ENCODE measurements around the gene AP3D1. TPM values are rescaled to one million over a fixed set of nuclear protein-coding genes. Genes with fewer than 3 reads are reported as not detected.
"Not testable (repeated sequence)": the region's sequence is repeated elsewhere in the genome, so short reads cannot be mapped to it uniquely, and the experiment has no call there.

The AP3D1 gene
- total RNA-seq, 2 experiments from 2014 or later, result 73.7 to 74.1 TPM

DNA sequence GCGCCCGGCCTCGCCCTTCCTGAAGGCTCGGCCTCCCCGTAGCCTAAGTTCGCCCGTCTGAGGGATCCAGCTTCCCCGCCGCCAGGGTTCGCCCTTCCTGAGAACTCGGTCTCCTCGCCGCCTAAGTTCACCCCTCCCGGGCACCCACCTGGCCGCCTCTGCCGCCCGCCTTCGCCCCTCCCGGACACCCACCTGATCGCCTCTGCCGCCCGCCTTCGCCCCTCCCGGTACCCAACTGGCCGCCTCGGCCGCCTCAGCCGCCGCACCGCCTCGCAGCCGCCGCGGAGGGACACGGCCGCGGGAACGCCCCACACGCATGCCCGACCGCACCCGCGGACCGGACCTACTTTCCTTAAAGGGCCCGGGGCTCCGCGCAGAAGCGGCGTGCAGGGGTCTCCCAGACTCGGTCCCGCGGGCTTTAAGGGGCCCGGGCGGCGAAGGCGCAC is 55.3 kb downstream of the AP3D1 start, which contains the start of gene MOB3A:
TSS of gene MOB3A (minus strand) at position 293 of the 446 bp plus-strand sequence. CDS start 17,766 bp downstream, outside the sequence.
- H3K9me3 Mint-ChIP-seq, result no peaks in the 10 kb centered on the region
- CTCF ChIA-PET, result interaction anchor here (2.5 kb wide), 1 partner anchor 11 kb away, joined by 13 read pairs; no protein-coding TSS in a partner anchor
- peaks cover 27% of the 10 kb centered on the region for H3K4me1 Mint-ChIP-seq (ENCODE audit: low read depth)
- POLR2A ChIA-PET, result interaction anchor here (0.7 to 3.1 kb wide), 6 partner anchors 9 to 471 kb away, joined by 3 to 43 read pairs (median 8); no protein-coding TSS in a partner anchor
- peak; percentile 89 for DNase-seq
- H3K27me3 Mint-ChIP-seq, result no peaks in the 10 kb centered on the region
- intact Hi-C loops (cut with micrococcal nuclease), result no loop called here
- peak within 1 kb of the TSS; percentile 84 for H3K27ac Mint-ChIP-seq
- TF ChIP-seq, protein P1, sequence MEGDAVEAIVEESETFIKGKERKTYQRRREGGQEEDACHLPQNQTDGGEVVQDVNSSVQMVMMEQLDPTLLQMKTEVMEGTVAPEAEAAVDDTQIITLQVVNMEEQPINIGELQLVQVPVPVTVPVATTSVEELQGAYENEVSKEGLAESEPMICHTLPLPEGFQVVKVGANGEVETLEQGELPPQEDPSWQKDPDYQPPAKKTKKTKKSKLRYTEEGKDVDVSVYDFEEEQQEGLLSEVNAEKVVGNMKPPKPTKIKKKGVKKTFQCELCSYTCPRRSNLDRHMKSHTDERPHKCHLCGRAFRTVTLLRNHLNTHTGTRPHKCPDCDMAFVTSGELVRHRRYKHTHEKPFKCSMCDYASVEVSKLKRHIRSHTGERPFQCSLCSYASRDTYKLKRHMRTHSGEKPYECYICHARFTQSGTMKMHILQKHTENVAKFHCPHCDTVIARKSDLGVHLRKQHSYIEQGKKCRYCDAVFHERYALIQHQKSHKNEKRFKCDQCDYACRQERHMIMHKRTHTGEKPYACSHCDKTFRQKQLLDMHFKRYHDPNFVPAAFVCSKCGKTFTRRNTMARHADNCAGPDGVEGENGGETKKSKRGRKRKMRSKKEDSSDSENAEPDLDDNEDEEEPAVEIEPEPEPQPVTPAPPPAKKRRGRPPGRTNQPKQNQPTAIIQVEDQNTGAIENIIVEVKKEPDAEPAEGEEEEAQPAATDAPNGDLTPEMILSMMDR (IDR thresholded peaks at IDR 0.05), result peak; percentile 26
- peak; percentile 50 for ATAC-seq
- H3K36me3 Mint-ChIP-seq (ENCODE audit: low read depth), result peaks cover 31% of the 10 kb centered on the region
- H3K4me3 Mint-ChIP-seq, result peak within 1 kb of the TSS; percentile 85

DNA sequence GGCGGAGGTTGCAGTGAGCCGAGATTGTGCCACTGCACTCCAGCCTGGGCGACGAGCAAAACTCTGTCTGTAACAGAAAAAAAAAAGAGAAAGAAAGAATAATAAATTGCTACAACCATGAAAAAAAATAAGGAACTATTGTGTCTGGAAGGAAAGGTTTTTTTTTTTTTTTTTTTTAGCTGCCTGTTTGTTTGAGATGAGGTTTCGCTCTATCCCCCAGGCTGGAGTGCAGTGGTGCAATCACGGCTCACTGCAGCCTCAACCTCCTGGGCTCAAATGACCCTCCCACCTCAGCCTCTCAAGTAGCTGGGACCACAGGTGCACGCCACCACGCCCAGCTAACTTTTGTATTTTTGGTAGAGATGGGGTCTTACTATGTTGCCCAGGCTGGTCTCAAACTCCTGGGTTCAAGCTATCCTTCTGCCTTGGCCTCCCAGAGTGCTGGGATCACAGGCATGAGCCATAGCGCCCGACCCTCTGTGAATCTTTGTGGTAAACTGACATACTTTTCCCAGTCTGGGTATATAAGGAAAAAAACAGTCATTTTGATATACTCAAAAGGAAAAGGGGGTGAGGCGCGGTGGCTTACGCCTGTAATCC is 59.3 kb downstream of the AP3D1 start:
- DNase-seq; intact Hi-C loops (cut with micrococcal nuclease); ATAC-seq; H3K27ac Mint-ChIP-seq; H3K9me3 Mint-ChIP-seq; H3K4me3 Mint-ChIP-seq; H3K27me3 Mint-ChIP-seq: not testable (repeated sequence)
- Mint-ChIP-seq H3K4me1 (ENCODE audit: low read depth) (peaks cover 58% of the 10 kb centered on the region), H3K36me3 (ENCODE audit: low read depth) (peaks cover 54% of the 10 kb centered on the region)
- CTCF ChIA-PET, result interaction anchor here (0.7 to 2.8 kb wide), 4 partner anchors 8 to 162 kb away, joined by 3 to 9 read pairs (median 4); no protein-coding TSS in a partner anchor
- POLR2A ChIA-PET, result interaction anchor here (0.9 to 1.4 kb wide), 3 partner anchors 9 to 11 kb away, joined by 3 to 5 read pairs (median 5); no protein-coding TSS in a partner anchor

DNA sequence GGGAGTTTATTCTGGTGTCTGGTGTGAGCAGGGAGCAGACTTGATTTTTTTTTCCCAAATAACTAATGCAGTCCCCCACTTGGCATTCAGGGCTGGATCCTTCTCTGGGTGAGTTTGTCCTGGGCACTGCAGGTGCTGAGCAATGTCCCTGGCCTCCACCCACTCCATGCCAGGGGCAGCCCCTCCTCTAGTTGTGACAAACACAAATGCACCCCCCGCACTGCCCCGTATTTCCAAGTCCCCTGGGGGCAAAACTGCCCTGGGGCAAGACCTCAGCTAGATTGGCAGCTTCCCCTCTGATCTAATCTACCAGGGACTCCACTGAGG is 61.7 kb downstream of the AP3D1 start:
- ChIA-PET CTCF (interaction anchor here (1.2 to 2.8 kb wide), 2 partner anchors 20 to 160 kb away, joined by 3 to 9 read pairs; no protein-coding TSS in a partner anchor), POLR2A (interaction anchor here (1.0 to 1.7 kb wide), 4 partner anchors 38 to 161 kb away, joined by 3 to 5 read pairs (median 4); no protein-coding TSS in a partner anchor)
- peaks cover 68% of the 10 kb centered on the region for H3K4me1 Mint-ChIP-seq (ENCODE audit: low read depth)
- H3K9me3 Mint-ChIP-seq, result peaks cover 2% of the 10 kb centered on the region
- ATAC-seq (no peak), DNase-seq (no peak)
- peak overlapping the region; percentile 56 for H3K4me3 Mint-ChIP-seq
- H3K36me3 Mint-ChIP-seq (ENCODE audit: low read depth), result peaks cover 58% of the 10 kb centered on the region
- TF ChIP-seq, protein P1 (IDR thresholded peaks at IDR 0.05), result no peak
- H3K27ac Mint-ChIP-seq, result peak overlapping the region; percentile 95
- H3K27me3 Mint-ChIP-seq, result no peaks in the 10 kb centered on the region
- intact Hi-C loops (cut with micrococcal nuclease), result loop anchor here (5.0 kb wide), 2 partner anchors 37 to 67 kb away; partner anchors contain the start of gene MKNK2

DNA sequence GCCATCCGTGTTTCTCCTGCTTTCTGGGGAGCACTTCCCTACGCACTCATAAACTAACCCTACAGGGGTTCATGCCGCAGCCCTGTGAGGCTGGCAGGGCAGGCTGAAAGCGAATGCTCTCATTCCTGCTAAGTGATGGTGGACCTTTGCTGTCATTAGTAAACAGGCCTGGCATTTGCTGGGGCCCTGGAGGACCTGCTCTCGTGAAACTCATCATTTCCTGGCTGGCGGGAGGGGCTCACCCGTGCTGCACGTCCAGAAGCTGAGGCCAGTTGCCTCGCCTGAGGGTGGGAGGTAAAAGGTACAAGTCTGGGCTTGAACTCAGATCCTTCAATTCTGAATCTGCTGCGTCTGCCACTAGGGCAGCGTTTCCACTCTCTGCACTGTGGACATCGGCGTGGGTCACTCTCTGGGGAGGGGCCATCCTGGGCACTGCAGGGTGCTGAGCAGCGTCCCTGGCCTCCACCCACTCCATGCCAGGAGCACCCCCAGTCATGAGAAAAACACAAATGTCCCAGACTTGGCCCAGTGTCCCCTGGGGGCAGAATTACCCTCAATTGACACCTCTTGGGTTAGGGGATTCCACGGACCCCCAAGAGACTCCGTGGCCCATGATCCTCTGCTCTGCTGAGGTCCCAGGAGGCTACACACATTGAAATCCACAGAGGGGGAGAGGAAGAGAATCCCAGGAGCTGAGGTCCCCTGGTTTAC is 62.2 kb downstream of the AP3D1 start:
- peaks cover 63% of the 10 kb centered on the region for H3K4me1 Mint-ChIP-seq (ENCODE audit: low read depth)
- ChIA-PET CTCF (interaction anchor here (1.2 kb wide), 1 partner anchor 159 kb away, joined by 3 read pairs; no protein-coding TSS in a partner anchor), POLR2A (interaction anchor here (1.0 to 1.7 kb wide), 4 partner anchors 37 to 161 kb away, joined by 3 to 5 read pairs (median 4); no protein-coding TSS in a partner anchor)
- H3K4me3 Mint-ChIP-seq, result peak overlapping the region; percentile 56
- no peaks in the 10 kb centered on the region for H3K27me3 Mint-ChIP-seq
- intact Hi-C loops (cut with micrococcal nuclease), result loop anchor here (5.0 kb wide), 2 partner anchors 37 to 67 kb away; partner anchors contain the start of gene MKNK2
- H3K27ac Mint-ChIP-seq, result peak overlapping the region; percentile 95
- H3K9me3 Mint-ChIP-seq, result peaks cover 2% of the 10 kb centered on the region
- ATAC-seq (no peak), DNase-seq (peak; percentile 81)
- TF ChIP-seq, protein P1 (IDR thresholded peaks at IDR 0.05), result no peak
- H3K36me3 Mint-ChIP-seq (ENCODE audit: low read depth), result peaks cover 59% of the 10 kb centered on the region

DNA sequence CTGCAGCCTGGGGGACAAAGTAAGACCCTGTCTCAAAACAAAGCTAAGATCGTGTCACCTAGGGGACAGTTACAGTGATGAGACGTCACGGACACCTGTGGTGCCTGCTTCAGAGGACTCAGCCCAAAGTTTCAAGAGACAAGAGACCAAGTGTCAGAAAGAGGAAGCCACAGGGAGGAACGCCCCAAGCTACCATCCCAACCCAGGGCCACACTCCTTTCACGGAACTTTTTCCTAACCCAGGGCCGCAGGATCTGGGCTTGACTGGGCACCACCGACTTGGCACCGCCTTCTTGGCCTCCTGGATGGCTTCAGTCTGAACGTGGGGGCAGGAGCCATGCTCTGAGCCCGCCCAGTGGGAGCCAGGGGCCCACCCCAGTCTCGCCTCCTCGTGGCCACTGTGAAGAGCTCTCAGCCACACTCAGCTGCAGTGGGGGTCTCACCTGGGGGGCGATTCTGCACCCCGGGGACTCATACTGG is 63.7 kb downstream of the AP3D1 start:
- ChIA-PET POLR2A (interaction anchor here (0.6 to 1.9 kb wide), 9 partner anchors 8 to 182 kb away, joined by 3 to 9 read pairs (median 5); no protein-coding TSS in a partner anchor), CTCF (interaction anchor here (0.8 to 1.2 kb wide), 3 partner anchors 68 to 159 kb away, joined by 3 read pairs; no protein-coding TSS in a partner anchor)
- Mint-ChIP-seq H3K27ac (peak overlapping the region; percentile 95), H3K36me3 (ENCODE audit: low read depth) (peaks cover 63% of the 10 kb centered on the region), H3K9me3 (peaks cover 2% of the 10 kb centered on the region), H3K4me3 (peak overlapping the region; percentile 99), H3K4me1 (ENCODE audit: low read depth) (peaks cover 54% of the 10 kb centered on the region), H3K27me3 (no peaks in the 10 kb centered on the region)
- intact Hi-C loops (cut with micrococcal nuclease), result loop anchor here (5.0 kb wide), 2 partner anchors 35 to 65 kb away; partner anchors contain the start of gene MKNK2
- peak; percentile 69 for DNase-seq
- ATAC-seq, result peak; percentile 2
- TF ChIP-seq, protein P1 (IDR thresholded peaks at IDR 0.05), result peak; percentile 40

DNA sequence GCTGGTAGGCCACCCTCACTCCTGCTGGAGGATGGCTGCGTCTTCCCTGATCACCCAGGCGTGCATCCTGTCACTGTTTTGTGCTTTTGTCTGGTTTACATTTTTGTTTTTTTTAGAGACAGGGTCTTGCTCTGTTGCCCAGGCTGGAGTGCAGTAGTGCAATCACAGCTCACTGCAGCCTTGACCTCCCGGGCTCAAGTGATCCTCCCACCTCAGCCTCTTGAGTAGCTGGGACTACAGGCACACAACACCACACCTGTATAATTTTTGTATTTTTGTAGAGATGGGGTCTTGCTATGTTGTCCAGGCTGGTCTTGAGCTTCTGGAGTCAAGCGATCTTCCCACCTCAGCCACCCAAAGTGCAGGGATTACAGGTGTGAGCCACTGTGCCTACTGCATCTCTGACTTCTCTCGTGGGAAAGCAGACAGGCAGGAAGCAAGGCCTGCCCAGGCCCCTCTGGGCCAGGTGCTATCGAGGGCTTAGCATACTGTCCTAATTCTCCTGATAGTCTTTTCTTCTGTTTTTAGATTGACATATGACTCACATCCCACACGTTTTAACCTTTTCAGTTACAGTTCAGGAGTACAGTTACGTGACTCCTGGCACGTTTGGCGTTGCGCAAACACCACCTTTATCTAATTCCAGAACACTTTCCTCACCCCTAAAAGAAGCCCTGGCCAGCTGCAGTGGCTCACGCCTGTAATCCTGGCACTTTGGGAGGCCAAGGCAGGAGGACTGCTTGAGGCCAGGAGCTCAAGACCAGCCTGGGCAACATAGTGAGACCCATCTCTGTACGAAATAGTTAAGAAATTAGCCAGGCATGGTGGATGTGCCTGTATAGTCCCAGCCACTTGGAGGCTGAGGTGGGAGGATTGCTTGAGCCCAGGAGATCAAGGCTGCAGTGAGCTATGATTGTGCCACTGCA is 64.4 kb downstream of the AP3D1 start:
- Mint-ChIP-seq H3K27ac (peak overlapping the region; percentile 95), H3K36me3 (ENCODE audit: low read depth) (peaks cover 65% of the 10 kb centered on the region), H3K4me3 (peak overlapping the region; percentile 99), H3K4me1 (ENCODE audit: low read depth) (peaks cover 53% of the 10 kb centered on the region)
- POLR2A ChIA-PET, result interaction anchor here (0.6 to 1.9 kb wide), 10 partner anchors 8 to 183 kb away, joined by 3 to 9 read pairs (median 4); no protein-coding TSS in a partner anchor
- ATAC-seq (peak; percentile 8), DNase-seq (peak; percentile 78)
- CTCF ChIA-PET, result interaction anchor here (1.1 to 1.2 kb wide), 2 partner anchors 69 to 159 kb away, joined by 3 read pairs; no protein-coding TSS in a partner anchor
- not testable (repeated sequence) for H3K9me3 Mint-ChIP-seq, H3K27me3 Mint-ChIP-seq
- intact Hi-C loops (cut with micrococcal nuclease), result loop anchor here (5.0 kb wide), 2 partner anchors 35 to 65 kb away; partner anchors contain the start of gene MKNK2

Measured in activated CD8-positive, alpha-beta T cell treated with anti-CD3 and anti-CD28 coated beads for 36 hours (primary cell).